ENCODE measurements around the gene NKX2-3.

Gene NKX2-3

GRCh38 chr10:99531696-99532593 lies 797 bp upstream of the NKX2-3 start:
- DNase-seq (ENCODE audit: low read depth) = no peak
- no peak overlapping the region for H3K4me3 ChIP-seq (ENCODE audit: low read depth, low read length)

DNA sequence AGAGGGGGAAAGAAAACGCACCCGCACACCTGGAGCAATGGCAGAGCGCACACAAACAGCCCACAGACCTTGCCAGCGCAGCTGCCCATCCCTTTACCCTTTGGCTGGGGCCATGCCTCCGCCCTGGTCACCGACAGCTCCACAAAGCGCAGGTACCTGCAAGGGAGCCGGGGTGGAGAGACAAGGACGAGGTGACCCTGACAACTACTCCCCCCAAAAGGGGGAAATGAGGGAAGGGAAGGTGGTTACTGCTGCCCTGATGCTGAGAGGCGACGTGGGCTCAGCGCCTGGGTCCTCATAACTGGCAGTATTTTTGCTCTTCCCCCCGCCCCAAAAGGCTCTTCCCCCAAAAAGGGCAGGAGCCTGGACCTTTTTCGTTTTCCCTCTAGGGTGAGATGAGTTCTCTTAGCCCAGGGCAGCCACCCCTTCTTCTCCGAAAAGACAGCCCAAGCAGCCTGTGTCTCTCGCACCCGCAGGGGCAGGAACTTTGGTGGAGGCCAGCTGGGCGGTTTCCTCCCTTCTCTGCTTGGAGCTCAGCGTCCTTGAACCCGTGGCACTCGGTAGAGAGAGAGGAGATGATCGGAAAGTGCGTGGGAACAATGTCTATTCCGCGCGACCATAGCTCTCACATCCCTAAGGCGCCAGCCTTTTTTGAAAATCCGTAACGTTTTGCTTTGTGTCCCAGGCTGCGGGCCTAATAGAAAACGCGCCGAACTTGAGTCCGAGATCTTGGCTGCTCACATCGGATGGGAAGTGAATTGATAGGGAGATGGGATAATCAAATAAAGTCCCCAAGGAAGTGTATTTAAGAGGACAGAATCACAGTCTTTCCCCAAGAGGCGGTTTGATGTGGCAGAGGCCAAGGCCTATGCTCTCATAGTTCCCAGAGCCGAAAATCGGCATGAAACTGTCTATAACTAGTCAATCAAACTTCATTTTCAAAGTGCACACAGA lies 1.0 kb downstream of the NKX2-3 start:
- no peak for TF ChIP-seq CTCF (IDR thresholded peaks at IDR 0.05; ENCODE audit: insufficient read depth, low read depth, low read length, missing control alignments)
- no peak overlapping the region for H3K4me3 ChIP-seq (ENCODE audit: low read depth, low read length)

More at GRCh38 chr10:99531696-99532593, 797 bp upstream of the NKX2-3 start:
- TF ChIP-seq CTCF (IDR thresholded peaks at IDR 0.05; ENCODE audit: insufficient read depth, low read depth, low read length, missing control alignments) = no peak

GRCh38 chr10:99534450-99534938 lies 1.8 kb downstream of the NKX2-3 start:
- no peak overlapping the region for H3K4me3 ChIP-seq (ENCODE audit: low read depth, low read length)
- no peak for TF ChIP-seq CTCF (IDR thresholded peaks at IDR 0.05; ENCODE audit: insufficient read depth, low read depth, low read length, missing control alignments)
- DNase-seq (ENCODE audit: low read depth) = no peak

More for the DNA sequence above, 1.0 kb downstream of the NKX2-3 start:
- DNase-seq (ENCODE audit: low read depth) = no peak

GRCh38 chr10:99534939-99535763 lies 2.4 kb downstream of the NKX2-3 start:
- H3K4me3 ChIP-seq (ENCODE audit: low read depth, low read length) = peak overlapping the region; percentile 6; the same call in 1 of the 2 replicates
- TF ChIP-seq CTCF (IDR thresholded peaks at IDR 0.05; ENCODE audit: insufficient read depth, low read depth, low read length, missing control alignments) = no peak
- peak; percentile 50 for DNase-seq (ENCODE audit: low read depth)

DNA sequence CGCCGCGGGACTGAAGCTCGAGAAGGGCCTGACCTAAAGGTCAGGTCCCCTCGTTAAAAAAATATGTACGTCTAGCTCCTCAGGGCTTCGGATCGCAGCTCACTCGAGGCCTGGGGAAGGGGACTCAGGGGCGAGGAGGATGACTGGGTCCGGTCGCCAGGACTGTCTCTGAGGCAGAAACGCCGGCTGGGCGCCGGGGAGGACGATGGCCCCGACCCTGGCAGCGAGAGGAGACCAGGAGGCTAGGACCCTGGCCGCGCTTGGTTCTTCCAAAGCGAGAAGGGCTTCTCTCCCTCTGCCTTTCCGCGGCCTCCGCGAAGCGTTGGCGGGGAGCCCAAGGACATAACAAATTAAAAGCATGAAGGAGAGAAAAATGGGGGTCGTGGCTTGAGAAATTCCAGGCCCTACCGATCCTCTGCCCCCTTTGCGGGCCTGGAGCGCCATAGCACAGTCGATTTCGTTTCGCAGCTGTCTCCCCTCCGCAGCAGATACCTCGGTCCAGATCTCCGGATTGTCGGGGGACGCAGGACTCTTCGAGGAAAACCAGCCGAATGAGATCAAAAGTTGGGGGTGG lies 3.1 kb downstream of the NKX2-3 start:
- no peak overlapping the region; the same call in 1 of the 2 replicates for H3K4me3 ChIP-seq (ENCODE audit: low read depth, low read length)
- no peak for DNase-seq (ENCODE audit: low read depth)
- TF ChIP-seq CTCF (IDR thresholded peaks at IDR 0.05; ENCODE audit: insufficient read depth, low read depth, low read length, missing control alignments) = no peak

Measured in GM12865 (cell line).